ENCODE results near the gene CP.

DNA sequence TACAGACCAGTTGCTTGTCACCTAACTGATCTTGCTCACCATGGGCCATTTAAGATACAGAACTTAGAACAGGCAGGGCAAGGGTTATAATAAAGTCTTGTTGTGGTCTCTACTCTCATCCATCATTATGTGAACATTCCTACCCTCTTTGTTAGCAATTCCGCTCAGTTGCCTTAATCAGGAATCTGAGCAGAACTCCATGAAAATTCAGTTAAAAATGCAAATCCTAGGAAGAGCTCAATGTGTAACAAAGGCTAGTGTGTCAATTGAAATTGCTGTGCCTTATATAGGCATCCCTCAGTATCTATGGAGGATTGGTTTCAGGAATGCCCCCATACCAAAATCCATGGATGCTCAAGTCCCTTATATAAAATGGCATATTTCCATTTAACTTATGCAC, 44.5 kb downstream of the CP start:
- TF ChIP-seq, protein P1, sequence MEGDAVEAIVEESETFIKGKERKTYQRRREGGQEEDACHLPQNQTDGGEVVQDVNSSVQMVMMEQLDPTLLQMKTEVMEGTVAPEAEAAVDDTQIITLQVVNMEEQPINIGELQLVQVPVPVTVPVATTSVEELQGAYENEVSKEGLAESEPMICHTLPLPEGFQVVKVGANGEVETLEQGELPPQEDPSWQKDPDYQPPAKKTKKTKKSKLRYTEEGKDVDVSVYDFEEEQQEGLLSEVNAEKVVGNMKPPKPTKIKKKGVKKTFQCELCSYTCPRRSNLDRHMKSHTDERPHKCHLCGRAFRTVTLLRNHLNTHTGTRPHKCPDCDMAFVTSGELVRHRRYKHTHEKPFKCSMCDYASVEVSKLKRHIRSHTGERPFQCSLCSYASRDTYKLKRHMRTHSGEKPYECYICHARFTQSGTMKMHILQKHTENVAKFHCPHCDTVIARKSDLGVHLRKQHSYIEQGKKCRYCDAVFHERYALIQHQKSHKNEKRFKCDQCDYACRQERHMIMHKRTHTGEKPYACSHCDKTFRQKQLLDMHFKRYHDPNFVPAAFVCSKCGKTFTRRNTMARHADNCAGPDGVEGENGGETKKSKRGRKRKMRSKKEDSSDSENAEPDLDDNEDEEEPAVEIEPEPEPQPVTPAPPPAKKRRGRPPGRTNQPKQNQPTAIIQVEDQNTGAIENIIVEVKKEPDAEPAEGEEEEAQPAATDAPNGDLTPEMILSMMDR (IDR thresholded peaks at IDR 0.05 in 8 of 11, conservative IDR thresholded peaks at IDR 0.05 in 3 of 11): no peak
- no peak for TF ChIP-seq POLR2A (IDR thresholded peaks at IDR 0.05)
- no peak for TF ChIP-seq POLR2AphosphoS5 (IDR thresholded peaks at IDR 0.05)

Measured in spleen (tissue), 7 donors.